Panc1 (cell line): ENCODE data around the gene CCDC187. TPM values are rescaled to one million over a fixed set of nuclear protein-coding genes. Genes with fewer than 3 reads are reported as not detected.

ENCODE experiments used
- ATAC-seq: fragments of 200-7000 bp; cut with Tn5 transposase; 2 replicates; pipeline ENCODE4 v1.9.1; 2020; ENCODE audit warnings: mild to moderate bottlenecking, moderate library complexity
- BruUV-seq: library from RNA; stranded (reverse); fragments of 400-500 nt; replicated peaks from 2 replicates; lab custom pipeline; 2021; lab: Mats Ljungman, UMichigan
- CTCF ChIA-PET: fragments of 300-600 bp; sonication (Branson Sonifier 250); formaldehyde crosslinking; loops from one replicate; lab custom pipeline; 2022; ENCODE audit warnings: antibody characterized with exemption; lab: Charles Lee
- POLR2A ChIA-PET: fragments of 300-600 bp; sonication (Branson Sonifier 250); formaldehyde crosslinking; loops from one replicate; lab custom pipeline; 2022; ENCODE audit warnings: antibody characterized with exemption; lab: Charles Lee
- DNase-seq: peaks from one replicate; pipeline ENCODE4 v3.0.0-alpha.2; 2010; ENCODE audit warnings: low read depth, low spot score
- H3K27ac ChIP-seq: 2 replicates; pipeline ENCODE4 v1.5.1; 2011; ENCODE audit warnings: mild to moderate bottlenecking, low read length, inconsistent platforms
- H3K27me3 ChIP-seq: fragments of 200-500 bp; sonication (Bioruptor generic); 2 replicates; pipeline ENCODE4 v1.6.0; 2014; ENCODE audit warnings: low read length, inconsistent platforms; ENCODE audit not compliant: control insufficient read depth, insufficient read depth
- H3K36me3 ChIP-seq: fragments of 200-500 bp; sonication (Bioruptor generic); 2 replicates; pipeline ENCODE4 v1.5.1; 2014; ENCODE audit warnings: inconsistent platforms, mild to moderate bottlenecking, low read length, moderate library complexity; ENCODE audit not compliant: control insufficient read depth, insufficient read depth
- H3K4me1 ChIP-seq: 2 replicates; pipeline ENCODE4 v1.5.1; 2011; ENCODE audit warnings: inconsistent platforms, mild to moderate bottlenecking, low read length, moderate library complexity; ENCODE audit not compliant: control insufficient read depth, insufficient read depth
- H3K4me3 ChIP-seq, 2 experiments: 2 replicates each; pipeline ENCODE4 v1.5.1; 2011 to 2012; ENCODE audit warnings: low read depth in 2 of 2, low read length in 2 of 2, mild to moderate bottlenecking in 2 of 2, inconsistent platforms in 1 of 2, moderate library complexity in 1 of 2
- H3K9me3 ChIP-seq: fragments of 200-500 bp; sonication (Bioruptor generic); 2 replicates; pipeline ENCODE4 v1.5.1; 2014; ENCODE audit warnings: low read depth, mild to moderate bottlenecking, inconsistent platforms, low read length, moderate library complexity; ENCODE audit not compliant: control insufficient read depth, insufficient read depth
- CTCF ChIP-seq: fragments of 450-650 bp; IDR thresholded peaks from 2 replicates; pipeline ENCODE4 v1.5.1; 2017; ENCODE audit warnings: mild to moderate bottlenecking
- POLR2AphosphoS5 ChIP-seq: IDR thresholded peaks from 2 replicates; pipeline ENCODE4 v1.6.1; 2012; ENCODE audit warnings: mild to moderate bottlenecking, low read depth, low read length, moderate library complexity
- REST ChIP-seq, 2 experiments: IDR thresholded peaks; 2 replicates each; pipeline ENCODE4 v1.6.1; 2011 to 2012; ENCODE audit warnings: low read depth in 2 of 2, control low read depth in 1 of 2, low read length in 1 of 2, mild to moderate bottlenecking in 1 of 2, moderate library complexity in 1 of 2; ENCODE audit not compliant: insufficient read depth in 1 of 2
- SIN3A ChIP-seq: IDR thresholded peaks from 2 replicates; pipeline ENCODE4 v1.6.1; 2012; ENCODE audit warnings: low read depth, mild to moderate bottlenecking, low read length, moderate library complexity, borderline replicate concordance; ENCODE audit not compliant: insufficient read depth
- TCF7L2 ChIP-seq: IDR thresholded peaks from 2 replicates; pipeline ENCODE4 v1.6.1; 2011; ENCODE audit warnings: mild to moderate bottlenecking, low read depth, low read length, inconsistent platforms
- in situ Hi-C: cut with HindIII; loops from 2 replicates; pipeline ENCODE4 v1.10.0; 2016; ENCODE audit warnings: low sequenced_read_pairs, low pct_unique_long_range_greater_than_20kb
- intact Hi-C: fragments of 100-400 bp; cut with micrococcal nuclease; formaldehyde crosslinking; loops from one replicate; pipeline ENCODE4 v1.10.0; 2022; ENCODE audit not compliant: unreplicated experiment
- total RNA-seq: library from RNA; stranded (reverse); gene quantifications from one replicate; pipeline ENCODE4 v1.2.1, GENCODE V29; 2021; ENCODE audit not compliant: unreplicated experiment

The CCDC187 gene
- total RNA-seq, 1 experiment from 2014 or later = not detected

DNA sequence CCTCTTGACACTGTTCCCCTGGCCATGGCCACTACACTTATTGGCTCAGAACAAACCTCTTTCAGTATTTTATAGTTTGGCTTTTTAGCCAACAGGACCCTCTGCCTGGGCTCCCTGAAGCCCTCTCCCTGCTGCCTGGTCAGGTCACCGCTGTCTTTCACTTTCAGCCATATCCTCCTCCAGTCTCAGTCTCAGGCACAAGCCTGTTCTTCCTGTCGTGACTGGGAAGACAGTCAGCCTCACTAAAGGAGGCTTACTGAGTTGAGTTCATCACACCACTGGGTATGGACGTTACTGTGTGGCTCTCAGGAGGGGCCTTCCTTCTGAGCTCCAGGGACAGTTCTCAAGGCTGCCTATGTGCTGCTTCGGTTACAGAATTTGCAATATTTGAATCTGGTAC, 60.3 kb downstream of the CCDC187 start:
- ChIA-PET CTCF (no interaction called here), POLR2A (no interaction called here)
- no peak for DNase-seq
- Histone ChIP-seq H3K27me3 (no peaks in the 10 kb centered on the region), H3K36me3 (peaks cover 4% of the 10 kb centered on the region; the same call in 1 of the 2 replicates), H3K27ac (no peak overlapping the region), H3K4me3 (no peak overlapping the region), H3K9me3 (no peaks in the 10 kb centered on the region), H3K4me1 (peaks cover 15% of the 10 kb centered on the region)
- no peak for TF ChIP-seq TCF7L2
- no peak for TF ChIP-seq POLR2AphosphoS5
- no peak for TF ChIP-seq CTCF
- no peak for TF ChIP-seq SIN3A
- TF ChIP-seq REST (IDR thresholded peaks at IDR 0.05; ENCODE audit: insufficient read depth in 1 of 2, low read depth in 2 of 2, low read length in 1 of 2) = no peak
- in situ Hi-C loops = no loop called here
- ATAC-seq = no peak
- intact Hi-C loops = no loop called here
- BruUV-seq = no TSS peak

GRCh38 chr9:136242918-136243525, 60.9 kb downstream of the CCDC187 start:
- Histone ChIP-seq H3K4me3 (no peak overlapping the region), H3K27ac (no peak overlapping the region), H3K9me3 (no peaks in the 10 kb centered on the region), H3K36me3 (peaks cover 4% of the 10 kb centered on the region; the same call in 1 of the 2 replicates), H3K4me1 (peaks cover 15% of the 10 kb centered on the region), H3K27me3 (no peaks in the 10 kb centered on the region)
- ATAC-seq = no peak
- BruUV-seq = no TSS peak
- DNase-seq = no peak
- in situ Hi-C loops = no loop called here
- intact Hi-C loops = no loop called here
- TF ChIP-seq REST (IDR thresholded peaks at IDR 0.05; ENCODE audit: insufficient read depth in 1 of 2, low read depth in 2 of 2, low read length in 1 of 2) (no peak), POLR2AphosphoS5 (no peak), CTCF (no peak), TCF7L2 (no peak)
- ChIA-PET CTCF (no interaction called here), POLR2A (no interaction called here)
